Sigmoid colon (tissue), 4 donors: ENCODE results near the gene SLC16A1.

ENCODE experiments used
- EP300 ChIP-seq, 4 donors: sonication (generic); formaldehyde crosslinking; IDR thresholded peaks; one replicate each; pipeline ENCODE4 v1.6.1; 2017; ENCODE audit warnings: antibody characterized with exemption in 4 of 4
- TF ChIP-seq, protein P1 (sequence below), 4 experiments: fragments of 450-650 bp in 3 of 4; fragments of 200-600 bp in 1 of 4; IDR thresholded peaks; one replicate each; pipeline ENCODE4 v1.5.1; 2016 to 2019; ENCODE audit warnings: antibody characterized with exemption in 4 of 4, mild to moderate bottlenecking in 3 of 4, moderate library complexity in 2 of 4

DNA sequence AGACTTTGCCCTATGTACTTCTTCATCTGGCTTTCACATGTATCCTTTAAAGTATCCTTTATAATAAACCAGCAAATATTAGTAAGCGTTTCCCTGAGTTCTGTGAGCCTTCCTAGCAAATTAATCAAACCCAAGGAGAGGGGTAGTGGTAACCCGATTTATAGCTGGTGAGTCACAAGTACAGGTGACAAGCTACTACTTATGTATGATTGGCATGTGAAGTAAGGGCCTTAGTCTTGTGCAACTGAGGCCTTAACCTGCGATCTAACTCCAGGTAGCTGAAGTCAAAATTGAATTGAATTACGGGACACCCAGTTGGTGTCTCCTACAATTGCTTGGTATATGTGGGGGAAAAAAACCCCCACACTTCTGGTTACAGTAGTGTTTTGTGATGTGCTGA is 26.0 kb downstream of the SLC16A1 start:
- TF ChIP-seq EP300 (IDR thresholded peaks at IDR 0.05): no peak
- TF ChIP-seq, protein P1, sequence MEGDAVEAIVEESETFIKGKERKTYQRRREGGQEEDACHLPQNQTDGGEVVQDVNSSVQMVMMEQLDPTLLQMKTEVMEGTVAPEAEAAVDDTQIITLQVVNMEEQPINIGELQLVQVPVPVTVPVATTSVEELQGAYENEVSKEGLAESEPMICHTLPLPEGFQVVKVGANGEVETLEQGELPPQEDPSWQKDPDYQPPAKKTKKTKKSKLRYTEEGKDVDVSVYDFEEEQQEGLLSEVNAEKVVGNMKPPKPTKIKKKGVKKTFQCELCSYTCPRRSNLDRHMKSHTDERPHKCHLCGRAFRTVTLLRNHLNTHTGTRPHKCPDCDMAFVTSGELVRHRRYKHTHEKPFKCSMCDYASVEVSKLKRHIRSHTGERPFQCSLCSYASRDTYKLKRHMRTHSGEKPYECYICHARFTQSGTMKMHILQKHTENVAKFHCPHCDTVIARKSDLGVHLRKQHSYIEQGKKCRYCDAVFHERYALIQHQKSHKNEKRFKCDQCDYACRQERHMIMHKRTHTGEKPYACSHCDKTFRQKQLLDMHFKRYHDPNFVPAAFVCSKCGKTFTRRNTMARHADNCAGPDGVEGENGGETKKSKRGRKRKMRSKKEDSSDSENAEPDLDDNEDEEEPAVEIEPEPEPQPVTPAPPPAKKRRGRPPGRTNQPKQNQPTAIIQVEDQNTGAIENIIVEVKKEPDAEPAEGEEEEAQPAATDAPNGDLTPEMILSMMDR (IDR thresholded peaks at IDR 0.05): no peak
